Measurements from ENCODE around the gene ZIC2. TPM values are rescaled to one million over a fixed set of nuclear protein-coding genes. Genes with fewer than 3 reads are reported as not detected.

Gene ZIC2
- total RNA-seq, 1 experiment from 2014 or later: 426 TPM

- TF ChIP-seq CTCF (conservative IDR thresholded peaks at IDR 0.05): no peak
- Histone ChIP-seq H4K8ac (replicated peaks; ENCODE audit: insufficient read length, low read depth, low read length) (no peak overlapping the region), H3K4me1 (ENCODE audit: insufficient read depth, low read length) (peaks cover 2% of the 10 kb centered on the region; the same call in 1 of the 2 replicates), H2BK15ac (ENCODE audit: low read depth, low read length) (no peak overlapping the region), H3K14ac (ENCODE audit: insufficient read depth, low read length) (peak overlapping the region; percentile 37; the same call in 1 of the 2 replicates), H3T11ph (ENCODE audit: low read length) (no peak overlapping the region), H3K9ac (ENCODE audit: extremely low read depth, insufficient read length, low read length) (peak overlapping the region; percentile 65), H3K23me2 (ENCODE audit: insufficient read length, low read depth, low read length, poor library complexity, severe bottlenecking) (peaks cover 30% of the 10 kb centered on the region), H3K27me3 (ENCODE audit: insufficient read depth, low read length) (no peaks in the 10 kb centered on the region; the same call in 1 of the 2 replicates), H3K79me2 (ENCODE audit: insufficient read depth, low read length) (peaks cover 20% of the 10 kb centered on the region; the same call in 1 of the 2 replicates), H2AK5ac (ENCODE audit: insufficient read length, low read length) (no peak overlapping the region), H3K18ac (ENCODE audit: insufficient read length, low read depth, low read length) (peak overlapping the region; percentile 28), H2BK120ac (ENCODE audit: low read depth, low read length, poor library complexity, severe bottlenecking) (no peak overlapping the region), H3K4ac (ENCODE audit: low read depth, low read length) (no peak overlapping the region), H4K20me1 (ENCODE audit: control insufficient read depth, insufficient read depth, insufficient read length) (no peaks in the 10 kb centered on the region), H3K23ac (ENCODE audit: insufficient read length, low read depth, low read length) (no peak overlapping the region), H3K9me3 (ENCODE audit: control insufficient read depth, low read depth, low read length) (no peaks in the 10 kb centered on the region), H3K4me2 (ENCODE audit: insufficient read depth, insufficient read length, low read length) (peak overlapping the region; percentile 98), H4K91ac (ENCODE audit: insufficient read length, low read depth, low read length) (no peak overlapping the region), H2BK20ac (ENCODE audit: low read depth, low read length, poor library complexity, severe bottlenecking) (no peak overlapping the region), H3K27ac (ENCODE audit: insufficient read length, low read depth, low read length) (no peak overlapping the region), H2BK5ac (ENCODE audit: insufficient read length, low read length) (no peak overlapping the region), H3K56ac (ENCODE audit: insufficient read length, low read depth, low read length) (no peak overlapping the region), H4K5ac (ENCODE audit: insufficient read length, low read depth, low read length) (no peak overlapping the region), H2AFZ (ENCODE audit: low read length) (no peak overlapping the region), H2BK12ac (ENCODE audit: insufficient read length, low read depth, low read length) (no peak overlapping the region), H3K79me1 (ENCODE audit: insufficient read depth, low read depth, low read length, poor library complexity, severe bottlenecking) (no peaks in the 10 kb centered on the region)
- peaks cover 20% of the 10 kb centered on the region for H3K27me3 Mint-ChIP-seq (ENCODE audit: low read depth)
- DNase-seq: peak; percentile 39
- peak overlapping the region; percentile 96 to 100 for H3K4me3 Mint-ChIP-seq
- peaks cover 9 to 12% of the 10 kb centered on the region in 2 experiments; a peak in 4 of 5 replicates for H3K9me3 Mint-ChIP-seq
- H3K27ac Mint-ChIP-seq: peak overlapping the region; percentile 92 to 99 (median 97); a peak in 6 of 7 replicates
- peaks cover 44 to 58% of the 10 kb centered on the region in 2 experiments for H3K4me1 Mint-ChIP-seq
- H3K36me3 Mint-ChIP-seq (ENCODE audit: insufficient read depth in 1 of 3, low read depth in 3 of 3): peaks cover 45 to 56% (median 50%) of the 10 kb centered on the region in 3 experiments
- no CpG with 5 or more reads among the region's 81 CpGs for WGBS (ENCODE audit: extremely low coverage, insufficient read length, low lambda C conversion rate)
These were observed 12.8 kb upstream of the ZIC2 start for GRCh38 chr13:99968521-99969452.

Data from H9 (cell line).